Right lobe of liver (tissue), 4 donors: ENCODE results near the gene FBXW11.

Experiments used
- CTCF ChIP-seq, 4 donors: fragments of 200-600 bp in 3 of 4; fragments of 450-650 bp in 1 of 4; IDR thresholded peaks; one replicate each; pipeline versions ENCODE4 v1.5.1 to v1.8.0; 2016 to 2022; ENCODE audit warnings: antibody characterized with exemption in 4 of 4, mild to moderate bottlenecking in 2 of 4
- POLR2A ChIP-seq: fragments of 450-650 bp; IDR thresholded peaks from one replicate; pipeline ENCODE4 v1.6.1; 2017; ENCODE audit warnings: antibody characterized with exemption, mild to moderate bottlenecking
- donor health status: DM: no; HTN: no; CAD: no.
- donor health status: DM: no; HTN: no; CAD: no.
- donor health status: DM: no; HTN: yes; CAD: no.

- no peak for TF ChIP-seq POLR2A
- TF ChIP-seq CTCF (IDR thresholded peaks at IDR 0.05), result no peak
Observed at GRCh38 chr5:171857489-171857876, 149.0 kb downstream of the FBXW11 start.
